AG04449 (cell line): Measurements from ENCODE around the gene AUNIP.

Source experiments
- CTCF ChIA-PET: fragments of 350-600 bp; formaldehyde crosslinking; extraction: SDS; loops from one replicate; lab custom pipeline; 2021; ENCODE audit warnings: antibody characterized with exemption; lab: Yijun Ruan, JAX
- POLR2A ChIA-PET: fragments of 400-600, 350-600 bp; formaldehyde crosslinking; extraction: SDS; loops from one replicate; lab custom pipeline; 2020; ENCODE audit warnings: antibody characterized with exemption, inconsistent platforms; lab: Yijun Ruan, JAX
- DNase-seq: peaks from one replicate; pipeline ENCODE4 v3.0.0-alpha.2; 2010; ENCODE audit warnings: low read depth, low spot score
- H3K4me3 ChIP-seq: 2 replicates; pipeline ENCODE4 v1.5.1; 2011; ENCODE audit warnings: low read depth, mild to moderate bottlenecking, control low read depth, low read length
- TF ChIP-seq, protein P1 (sequence below): IDR thresholded peaks from one replicate; pipeline ENCODE4 v1.5.1; 2011; ENCODE audit warnings: mild to moderate bottlenecking, moderate library complexity, low read length, control low read depth, inconsistent platforms; ENCODE audit not compliant: insufficient read depth; ENCODE audit errors: missing control alignments

The AUNIP gene

DNA sequence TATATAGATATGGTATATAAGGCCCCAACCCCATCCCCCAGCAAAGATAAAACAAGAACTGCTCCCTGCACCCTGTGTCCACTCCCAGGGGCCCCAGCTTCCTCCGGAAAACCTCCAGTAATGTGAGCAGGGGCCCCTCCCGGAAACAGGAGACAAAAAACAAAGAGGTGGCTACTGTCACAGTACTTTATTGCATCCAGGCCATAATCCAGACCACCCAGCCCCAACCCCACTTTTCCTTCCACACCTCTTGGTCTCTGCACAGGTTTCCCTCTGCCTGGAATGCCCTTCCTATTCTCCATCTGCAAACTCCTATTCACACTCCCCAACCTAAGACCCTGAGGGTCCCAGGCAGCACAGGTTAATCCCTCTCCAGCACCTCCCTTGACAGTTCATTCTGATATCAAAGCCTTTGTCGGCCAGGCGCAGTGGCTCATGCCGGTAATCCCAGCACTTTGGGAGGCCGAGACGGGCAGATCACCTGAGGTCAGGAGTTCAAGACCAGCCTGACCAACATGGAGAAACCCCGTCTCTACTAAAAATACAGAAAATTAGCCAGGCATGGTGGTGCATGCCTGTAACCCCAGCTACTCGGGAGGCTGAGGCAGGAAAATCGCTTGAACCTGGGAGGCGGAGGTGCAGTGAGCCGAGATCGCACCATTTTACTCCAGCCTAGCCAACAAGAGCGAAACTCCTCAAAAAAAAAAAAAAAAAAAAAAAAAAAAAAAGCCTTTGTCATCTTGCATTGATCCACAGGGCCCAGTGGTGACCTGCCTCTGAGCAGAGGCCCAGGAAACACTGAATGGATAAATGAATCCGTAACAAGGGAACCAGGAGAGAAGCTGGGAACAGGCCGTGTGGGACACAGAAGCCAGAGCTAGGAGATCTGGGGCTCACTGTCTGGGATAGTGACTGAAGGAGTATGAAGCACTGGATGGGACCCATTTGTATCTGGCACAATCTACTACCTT, 2.3 kb upstream of the AUNIP start:
- no peak overlapping the region for H3K4me3 ChIP-seq
- TF ChIP-seq, protein P1, sequence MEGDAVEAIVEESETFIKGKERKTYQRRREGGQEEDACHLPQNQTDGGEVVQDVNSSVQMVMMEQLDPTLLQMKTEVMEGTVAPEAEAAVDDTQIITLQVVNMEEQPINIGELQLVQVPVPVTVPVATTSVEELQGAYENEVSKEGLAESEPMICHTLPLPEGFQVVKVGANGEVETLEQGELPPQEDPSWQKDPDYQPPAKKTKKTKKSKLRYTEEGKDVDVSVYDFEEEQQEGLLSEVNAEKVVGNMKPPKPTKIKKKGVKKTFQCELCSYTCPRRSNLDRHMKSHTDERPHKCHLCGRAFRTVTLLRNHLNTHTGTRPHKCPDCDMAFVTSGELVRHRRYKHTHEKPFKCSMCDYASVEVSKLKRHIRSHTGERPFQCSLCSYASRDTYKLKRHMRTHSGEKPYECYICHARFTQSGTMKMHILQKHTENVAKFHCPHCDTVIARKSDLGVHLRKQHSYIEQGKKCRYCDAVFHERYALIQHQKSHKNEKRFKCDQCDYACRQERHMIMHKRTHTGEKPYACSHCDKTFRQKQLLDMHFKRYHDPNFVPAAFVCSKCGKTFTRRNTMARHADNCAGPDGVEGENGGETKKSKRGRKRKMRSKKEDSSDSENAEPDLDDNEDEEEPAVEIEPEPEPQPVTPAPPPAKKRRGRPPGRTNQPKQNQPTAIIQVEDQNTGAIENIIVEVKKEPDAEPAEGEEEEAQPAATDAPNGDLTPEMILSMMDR: no peak
- POLR2A ChIA-PET: interaction anchor here (1.0 kb wide), 1 partner anchor 34 kb away, joined by 3 read pairs; no protein-coding TSS in a partner anchor
- CTCF ChIA-PET: interaction anchor here (1.4 to 1.8 kb wide), 3 partner anchors 17 to 52 kb away, joined by 3 to 5 read pairs (median 3); no protein-coding TSS in a partner anchor
- no peak for DNase-seq

DNA sequence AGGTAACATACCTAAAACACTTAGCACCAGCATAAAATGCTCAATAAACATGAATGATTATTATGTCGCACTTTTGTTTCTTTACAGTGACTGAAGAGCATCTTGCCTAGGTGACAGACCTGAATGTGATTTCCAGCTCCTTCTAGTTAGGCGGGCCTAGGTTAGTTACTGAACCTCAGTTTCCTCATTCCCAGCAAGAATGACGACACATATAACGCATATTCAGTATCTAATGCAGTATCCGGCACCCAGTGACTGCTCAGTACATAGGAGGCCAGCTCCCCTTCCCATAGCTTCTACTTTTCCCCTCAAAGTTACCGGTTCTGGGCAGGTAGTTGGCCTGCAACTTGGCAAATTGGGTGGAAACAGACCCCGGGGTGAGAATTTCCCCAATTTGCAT, 763 bp downstream of the AUNIP start:
- ChIA-PET CTCF (interaction anchor here (0.8 kb wide), 1 partner anchor 139 kb away, joined by 5 read pairs; the partner anchor contains the start of gene PAFAH2), POLR2A (no interaction called here)
- peak overlapping the region; percentile 83 for H3K4me3 ChIP-seq
- TF ChIP-seq, protein P1: no peak
- no peak for DNase-seq

DNA sequence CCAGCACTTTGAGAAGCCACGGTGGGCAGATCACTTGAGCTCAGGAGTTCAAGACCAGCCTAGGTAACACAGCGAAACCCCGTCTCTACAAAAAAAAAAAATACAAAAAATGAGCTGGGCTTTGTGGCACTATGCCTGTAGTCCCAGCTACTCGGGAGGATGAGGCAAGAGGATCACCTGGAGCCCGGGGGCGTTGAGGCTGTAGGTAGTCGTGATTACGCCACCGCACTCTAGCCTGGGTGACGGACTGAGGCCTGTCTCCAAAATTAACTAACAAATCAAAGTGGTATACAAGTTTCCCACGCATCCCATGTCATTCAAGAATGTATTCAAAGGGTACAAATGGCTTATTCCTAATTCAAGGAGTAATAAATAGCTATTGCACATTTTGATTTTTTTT, 2.4 kb downstream of the AUNIP start:
- DNase-seq: no peak
- H3K4me3 ChIP-seq: no peak overlapping the region
- CTCF ChIA-PET: no interaction called here
- POLR2A ChIA-PET: interaction anchor here (0.8 kb wide), 1 partner anchor 184 kb away, joined by 3 read pairs; no protein-coding TSS in a partner anchor
- TF ChIP-seq, protein P1: no peak

DNA sequence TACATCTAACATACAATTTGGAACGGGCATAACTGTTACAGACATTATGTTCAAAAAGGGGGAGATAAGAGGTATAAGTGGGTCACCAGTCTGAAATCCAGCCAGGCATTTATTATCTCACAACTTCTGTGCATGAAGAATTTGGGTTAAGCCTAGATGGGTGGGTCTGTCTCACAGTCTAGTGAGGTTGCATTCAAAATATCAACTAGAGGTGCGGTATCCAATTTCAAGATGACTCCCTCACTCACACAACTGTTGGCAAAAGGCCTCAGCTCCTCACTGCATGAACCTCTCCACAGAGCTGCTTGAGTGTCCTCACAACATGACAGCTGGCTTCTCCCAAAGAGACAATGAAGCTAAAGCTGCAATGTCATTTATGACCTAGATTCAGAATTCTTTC, 4.7 kb downstream of the AUNIP start:
- TF ChIP-seq, protein P1: no peak
- DNase-seq: no peak
- POLR2A ChIA-PET: no interaction called here
- CTCF ChIA-PET: no interaction called here
- H3K4me3 ChIP-seq: no peak overlapping the region

DNA sequence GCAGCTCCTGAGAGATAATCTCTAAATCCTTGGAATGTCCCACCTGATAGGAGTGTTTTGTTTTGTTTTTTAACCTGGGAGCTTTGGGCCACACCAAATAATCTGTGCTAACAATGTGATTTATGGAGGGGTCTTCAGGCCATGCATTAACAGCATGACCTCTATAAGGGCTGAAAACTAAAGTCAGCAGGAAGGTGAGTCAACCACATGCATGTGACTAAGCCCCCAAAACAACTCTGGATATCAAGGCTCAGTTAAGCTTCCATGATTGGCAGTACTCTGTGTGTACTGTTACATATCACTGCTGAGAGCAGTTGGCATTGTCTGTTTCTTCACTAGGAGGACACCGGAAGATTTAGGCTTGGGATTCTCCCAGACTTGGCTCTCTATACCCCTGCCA, 10.7 kb downstream of the AUNIP start:
- TF ChIP-seq, protein P1: no peak
- no peak for DNase-seq
- no peak overlapping the region for H3K4me3 ChIP-seq
- POLR2A ChIA-PET: no interaction called here
- CTCF ChIA-PET: no interaction called here

DNA sequence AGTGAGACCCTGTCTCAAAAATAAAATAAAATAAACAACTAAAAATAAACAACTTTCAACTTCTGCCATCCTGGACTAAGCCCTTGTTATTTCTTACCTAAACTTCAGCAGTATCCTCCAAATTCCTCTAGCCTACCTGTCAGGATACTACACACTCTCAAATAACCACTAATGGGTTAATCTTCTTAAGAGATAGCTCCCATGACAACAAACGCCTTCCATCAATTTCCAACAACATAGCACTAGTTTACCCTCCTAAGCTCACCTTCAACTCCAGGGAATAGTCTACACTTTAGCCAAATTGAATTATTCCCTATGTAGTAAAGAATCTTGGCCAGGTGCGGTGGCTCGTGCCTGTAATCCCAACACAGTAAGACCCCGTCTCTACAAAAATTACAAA, 11.3 kb downstream of the AUNIP start:
- CTCF ChIA-PET: no interaction called here
- H3K4me3 ChIP-seq: no peak overlapping the region
- POLR2A ChIA-PET: no interaction called here
- TF ChIP-seq, protein P1: no peak
- no peak for DNase-seq
